Neural cell (in vitro differentiated cells): ENCODE measurements around the gene KDM8. TPM values are rescaled to one million over a fixed set of nuclear protein-coding genes. Genes with fewer than 3 reads are reported as not detected.

Experiments used
- H2AFZ ChIP-seq: fragments of 200-600, 300-800 bp; sonication (generic), shearing (Covaris generic); 2 replicates; pipeline ENCODE4 v1.6.0; 2014; ENCODE audit warnings: low read depth, mild to moderate bottlenecking, antibody characterized with exemption, low read length, moderate library complexity
- H3F3A ChIP-seq: fragments of 200-600 bp; shearing (Covaris generic); 2 replicates; pipeline ENCODE4 v1.6.1; 2016; ENCODE audit warnings: mild to moderate bottlenecking, moderate library complexity, mixed read lengths, antibody characterized with exemption, low read length; ENCODE audit not compliant: insufficient read depth, poor library complexity, severe bottlenecking
- H3K27ac ChIP-seq: fragments of 200-600, 300-800 bp; sonication (generic), shearing (Covaris generic); 2 replicates; pipeline ENCODE4 v1.5.1; 2014; ENCODE audit warnings: mild to moderate bottlenecking, low read length, moderate library complexity
- H3K27me3 ChIP-seq: fragments of 300-800, 200-600 bp; sonication (generic), shearing (Covaris generic); 2 replicates; pipeline ENCODE4 v1.6.0; 2014; ENCODE audit warnings: mild to moderate bottlenecking, low read depth, low read length, moderate library complexity; ENCODE audit not compliant: insufficient read depth
- H3K36me3 ChIP-seq: fragments of 300-800, 200-600 bp; sonication (generic), shearing (Covaris generic); 2 replicates; pipeline ENCODE4 v1.5.1; 2014; ENCODE audit warnings: mild to moderate bottlenecking, antibody characterized with exemption, low read length, moderate library complexity; ENCODE audit not compliant: insufficient read depth
- H3K4me2 ChIP-seq: fragments of 300-800, 200-600 bp; sonication (generic), shearing (Covaris generic); 2 replicates; pipeline ENCODE4 v1.6.0; 2014; ENCODE audit warnings: mild to moderate bottlenecking, low read length
- H3K4me3 ChIP-seq: fragments of 300-800, 200-600 bp; sonication (generic), shearing (Covaris generic); 2 replicates; pipeline ENCODE4 v1.5.1; 2014; ENCODE audit warnings: mild to moderate bottlenecking, low read length, moderate library complexity
- H3K79me2 ChIP-seq: fragments of 200-600 bp; shearing (Covaris generic); replicated peaks from 2 replicates; pipeline ENCODE4 v1.6.0; 2014; ENCODE audit warnings: mild to moderate bottlenecking, low read length, moderate library complexity; ENCODE audit not compliant: insufficient read depth
- H3K9ac ChIP-seq: fragments of 300-800, 200-600 bp; sonication (generic), shearing (Covaris generic); 2 replicates; pipeline ENCODE4 v1.6.1; 2016; ENCODE audit warnings: mild to moderate bottlenecking, low read length, mixed read lengths
- H3K9me2 ChIP-seq: fragments of 200-600 bp; shearing (Covaris generic); 2 replicates; pipeline ENCODE4 v1.6.1; 2016; ENCODE audit warnings: mild to moderate bottlenecking, low read length, mixed read lengths; ENCODE audit not compliant: insufficient read depth
- H3K9me3 ChIP-seq: fragments of 200-600, 300-800 bp; sonication (generic), shearing (Covaris generic); 2 replicates; pipeline ENCODE4 v1.6.1; 2016; ENCODE audit warnings: mild to moderate bottlenecking, mixed run types, low read length, moderate library complexity, mixed read lengths
- H4K20me1 ChIP-seq: fragments of 200-600 bp; shearing (Covaris generic); 2 replicates; pipeline ENCODE4 v1.6.1; 2016; ENCODE audit warnings: mild to moderate bottlenecking, mixed run types; ENCODE audit not compliant: insufficient read depth
- CTCF ChIP-seq: fragments of 450-650 bp; IDR thresholded peaks from 2 replicates; pipeline ENCODE4 v1.5.1; 2014; ENCODE audit warnings: antibody characterized with exemption, mild to moderate bottlenecking, moderate library complexity; ENCODE audit not compliant: poor library complexity, severe bottlenecking
- EP300 ChIP-seq: fragments of 450-650 bp; conservative IDR thresholded peaks from 2 replicates; pipeline ENCODE4 v1.6.1; 2014; ENCODE audit warnings: antibody characterized with exemption, mild to moderate bottlenecking, moderate library complexity; ENCODE audit not compliant: poor library complexity, severe bottlenecking
- EZH2 ChIP-seq: fragments of 200-600, 300-800 bp; shearing (Covaris generic), sonication (generic); IDR thresholded peaks from 2 replicates; pipeline ENCODE4 v1.6.1; 2014; ENCODE audit warnings: antibody characterized with exemption, low read length, borderline replicate concordance, mild to moderate bottlenecking; ENCODE audit not compliant: insufficient read depth, poor library complexity, severe bottlenecking
- MXI1 ChIP-seq: fragments of 450-650 bp; conservative IDR thresholded peaks from 2 replicates; pipeline ENCODE4 v1.6.1; 2014; ENCODE audit warnings: antibody characterized with exemption, mild to moderate bottlenecking; ENCODE audit not compliant: poor library complexity, severe bottlenecking
- POLR2AphosphoS5 ChIP-seq: IDR thresholded peaks from 2 replicates; pipeline ENCODE4 v1.6.1; 2012
- RAD21 ChIP-seq: fragments of 450-650 bp; conservative IDR thresholded peaks from 2 replicates; pipeline ENCODE4 v1.6.1; 2014; ENCODE audit warnings: antibody characterized with exemption, mild to moderate bottlenecking, moderate library complexity
- REST ChIP-seq: IDR thresholded peaks from 2 replicates; pipeline ENCODE4 v1.6.1; 2012; ENCODE audit warnings: borderline replicate concordance
- SMC3 ChIP-seq: fragments of 450-650 bp; conservative IDR thresholded peaks from 2 replicates; pipeline ENCODE4 v1.6.1; 2014; ENCODE audit warnings: antibody characterized with exemption, mild to moderate bottlenecking, moderate library complexity; ENCODE audit not compliant: poor library complexity
- TAF1 ChIP-seq: IDR thresholded peaks from 2 replicates; pipeline ENCODE4 v1.6.1; 2012; ENCODE audit warnings: low read depth
- polyA plus RNA-seq: library from polyadenylated mRNA; depleted of rRNA; stranded (reverse); fragments of >200 nt; gene quantifications from 2 replicates; pipeline ENCODE4 v1.2.3, GENCODE V29; 2014

The KDM8 gene
- polyA plus RNA-seq, 1 donor from 2014 or later: 4.0 TPM

- Histone ChIP-seq H3K9ac (no peak overlapping the region), H3K27ac (no peak overlapping the region), H3K9me3 (no peaks in the 10 kb centered on the region), H3K4me2 (no peak overlapping the region), H2AFZ (no peak overlapping the region), H3F3A (no peaks in the 10 kb centered on the region), H3K4me3 (no peak overlapping the region), H3K79me2 (no peaks in the 10 kb centered on the region), H4K20me1 (no peaks in the 10 kb centered on the region), H3K27me3 (no peaks in the 10 kb centered on the region), H3K36me3 (no peaks in the 10 kb centered on the region), H3K9me2 (no peaks in the 10 kb centered on the region)
- TF ChIP-seq POLR2AphosphoS5 (no peak), RAD21 (no peak), EP300 (no peak), REST (no peak), TAF1 (no peak), SMC3 (no peak), MXI1 (no peak), EZH2 (no peak), CTCF (no peak)
Observed at GRCh38 chr16:27229891-27230470, 26.7 kb downstream of the KDM8 start.

- H4K20me1 ChIP-seq: no peaks in the 10 kb centered on the region
- H3K4me3 ChIP-seq: no peak overlapping the region
- H3K79me2 ChIP-seq: no peaks in the 10 kb centered on the region
- no peaks in the 10 kb centered on the region for H3K36me3 ChIP-seq
- no peaks in the 10 kb centered on the region for H3K9me2 ChIP-seq
- no peak overlapping the region for H3K9ac ChIP-seq
- no peaks in the 10 kb centered on the region for H3F3A ChIP-seq
- H2AFZ ChIP-seq: no peak overlapping the region
- no peak overlapping the region for H3K4me2 ChIP-seq
- no peak overlapping the region for H3K27ac ChIP-seq
- no peak for TF ChIP-seq EZH2
- TF ChIP-seq POLR2AphosphoS5: no peak
- no peak for TF ChIP-seq EP300
- no peak for TF ChIP-seq REST
- no peak for TF ChIP-seq RAD21
- no peaks in the 10 kb centered on the region for H3K9me3 ChIP-seq
- H3K27me3 ChIP-seq: no peaks in the 10 kb centered on the region
Observed at GRCh38 chr16:27230562-27231001, 27.3 kb downstream of the KDM8 start.
